Activated naive CD4-positive, alpha-beta T cell treated with anti-CD3 and anti-CD28 coated beads, Interleukin-2, amount 50 U/mL, for 24 hours (primary cell): ENCODE results near the gene NR2C1.
"Not testable (repeated sequence)": the region's sequence is repeated elsewhere in the genome, so short reads cannot be mapped to it uniquely, and the experiment has no call there.

Experiments used
- H3K27ac Mint-ChIP-seq: one replicate; pipeline ENCODE4 v1.8.0; 2021; ENCODE audit warnings: mild to moderate bottlenecking, mixed read lengths
- H3K27me3 Mint-ChIP-seq: one replicate; pipeline ENCODE4 v1.8.0; 2021; ENCODE audit warnings: mixed read lengths
- H3K36me3 Mint-ChIP-seq: one replicate; pipeline ENCODE4 v1.8.0; 2021; ENCODE audit warnings: mixed read lengths
- H3K4me1 Mint-ChIP-seq: one replicate; pipeline ENCODE4 v1.8.0; 2021; ENCODE audit warnings: mixed read lengths
- H3K4me3 Mint-ChIP-seq: one replicate; pipeline ENCODE4 v1.8.0; 2021; ENCODE audit warnings: mild to moderate bottlenecking, mixed read lengths
- H3K9me3 Mint-ChIP-seq: one replicate; pipeline ENCODE4 v1.8.0; 2021; ENCODE audit warnings: mixed read lengths

The NR2C1 gene

GRCh38 chr12:95072900-95073697, at the start of gene NR2C1:
NR2C1 (minus strand) TSS chr12:95073618; CDS start chr12:95067384, 6,234 bp downstream.
- Mint-ChIP-seq H3K36me3 (peaks cover 2% of the 10 kb centered on the region), H3K4me1 (peaks cover 26% of the 10 kb centered on the region), H3K4me3 (peak within 1 kb of the TSS; percentile 95), H3K27me3 (no peaks in the 10 kb centered on the region), H3K27ac (peak within 1 kb of the TSS; percentile 95), H3K9me3 (no peaks in the 10 kb centered on the region)

- Mint-ChIP-seq H3K36me3 (no peaks in the 10 kb centered on the region), H3K4me1 (no peaks in the 10 kb centered on the region), H3K27ac (no peak overlapping the region), H3K27me3 (no peaks in the 10 kb centered on the region), H3K9me3 (no peaks in the 10 kb centered on the region), H3K4me3 (no peak overlapping the region)
Observed at GRCh38 chr12:95118788-95119179, 45.4 kb upstream of the NR2C1 start.

DNA sequence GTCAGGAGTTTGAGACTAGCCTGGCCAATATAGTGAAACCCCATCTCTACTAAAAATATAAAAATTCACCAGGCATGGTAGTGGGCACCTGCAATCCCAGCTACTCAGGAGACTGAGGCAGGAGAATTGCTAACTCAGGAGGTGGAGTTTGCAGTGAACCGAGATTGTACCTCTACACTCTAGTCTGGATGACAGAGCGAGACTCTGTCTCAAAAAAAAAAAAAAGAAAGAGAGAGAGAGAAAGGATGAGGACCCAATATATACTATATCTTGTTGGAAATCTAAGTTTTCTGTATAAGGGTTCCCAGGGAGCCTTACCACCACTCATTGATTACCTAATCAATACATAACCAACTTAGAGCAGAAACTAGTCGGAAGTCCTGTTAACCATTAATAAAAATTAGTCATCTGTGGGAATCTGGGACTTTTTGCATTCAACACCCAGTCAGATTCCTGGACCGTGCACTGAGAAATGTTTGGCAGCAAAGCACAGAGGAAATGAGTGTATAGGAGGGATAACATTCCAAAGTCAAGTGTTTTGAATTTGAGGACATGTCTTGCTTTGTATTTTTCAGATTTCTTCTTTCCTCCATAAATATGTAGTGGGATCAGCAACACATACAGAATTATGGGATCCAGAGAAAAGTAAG, 44.8 kb upstream of the NR2C1 start:
- no peaks in the 10 kb centered on the region for H3K9me3 Mint-ChIP-seq
- no peaks in the 10 kb centered on the region for H3K27me3 Mint-ChIP-seq
- no peak overlapping the region for H3K27ac Mint-ChIP-seq
- no peak overlapping the region for H3K4me3 Mint-ChIP-seq
- H3K36me3 Mint-ChIP-seq: no peaks in the 10 kb centered on the region
- no peaks in the 10 kb centered on the region for H3K4me1 Mint-ChIP-seq

DNA sequence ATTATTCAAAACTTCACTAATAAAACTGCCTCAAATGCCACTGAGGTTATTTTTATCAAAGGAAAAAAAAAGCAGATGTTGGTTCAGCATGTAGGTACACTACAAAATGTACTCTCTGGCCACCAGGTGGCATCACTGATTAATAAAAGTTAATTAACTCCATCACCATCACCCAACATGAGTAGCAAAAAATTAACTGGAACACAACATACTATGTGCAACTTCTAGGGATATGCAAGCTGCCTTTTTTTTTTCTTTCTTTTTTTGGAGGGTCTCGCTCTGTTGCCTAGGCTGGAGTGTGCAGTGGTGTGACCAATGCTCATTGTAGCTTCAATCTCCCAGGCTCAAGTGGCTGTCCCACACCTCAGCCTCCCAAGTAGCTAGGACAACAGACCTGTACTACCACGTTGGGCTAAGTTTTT, 43.8 kb upstream of the NR2C1 start:
- H3K27me3 Mint-ChIP-seq: no peaks in the 10 kb centered on the region
- no peak overlapping the region for H3K27ac Mint-ChIP-seq
- no peak overlapping the region for H3K4me3 Mint-ChIP-seq
- no peaks in the 10 kb centered on the region for H3K4me1 Mint-ChIP-seq
- H3K36me3 Mint-ChIP-seq: no peaks in the 10 kb centered on the region
- no peaks in the 10 kb centered on the region for H3K9me3 Mint-ChIP-seq

DNA sequence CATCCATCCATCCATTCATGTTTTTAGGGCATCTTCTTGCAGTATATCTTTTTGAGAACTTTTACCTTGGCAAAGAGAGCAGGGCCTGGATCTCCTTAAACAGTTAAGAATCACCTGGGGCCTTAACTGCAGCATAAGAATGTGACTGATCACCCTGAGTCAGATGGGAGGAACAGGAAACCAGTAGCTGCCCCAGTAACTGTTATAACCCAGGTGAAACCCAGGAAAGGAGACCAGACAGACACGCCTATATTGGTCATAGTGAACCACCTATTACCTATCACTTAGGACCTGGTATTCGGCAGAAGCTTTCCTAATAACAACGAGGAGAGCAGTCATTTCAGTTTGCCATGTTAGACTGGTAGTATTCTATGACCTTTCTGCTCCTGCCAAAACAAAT, 43.4 kb upstream of the NR2C1 start:
- no peaks in the 10 kb centered on the region for H3K27me3 Mint-ChIP-seq
- H3K9me3 Mint-ChIP-seq: no peaks in the 10 kb centered on the region
- H3K4me3 Mint-ChIP-seq: no peak overlapping the region
- H3K4me1 Mint-ChIP-seq: no peaks in the 10 kb centered on the region
- no peaks in the 10 kb centered on the region for H3K36me3 Mint-ChIP-seq
- no peak overlapping the region for H3K27ac Mint-ChIP-seq

GRCh38 chr12:95116341-95116740, 42.9 kb upstream of the NR2C1 start:
- Mint-ChIP-seq H3K9me3 (no peaks in the 10 kb centered on the region), H3K27ac (no peak overlapping the region), H3K4me3 (no peak overlapping the region), H3K36me3 (no peaks in the 10 kb centered on the region), H3K27me3 (no peaks in the 10 kb centered on the region), H3K4me1 (peaks cover 3% of the 10 kb centered on the region)

- H3K4me1 Mint-ChIP-seq: peaks cover 4% of the 10 kb centered on the region
- no peak overlapping the region for H3K27ac Mint-ChIP-seq
- H3K4me3 Mint-ChIP-seq: no peak overlapping the region
- no peaks in the 10 kb centered on the region for H3K27me3 Mint-ChIP-seq
- no peaks in the 10 kb centered on the region for H3K36me3 Mint-ChIP-seq
- H3K9me3 Mint-ChIP-seq: no peaks in the 10 kb centered on the region
Observed at GRCh38 chr12:95115641-95116040, 42.2 kb upstream of the NR2C1 start.

DNA sequence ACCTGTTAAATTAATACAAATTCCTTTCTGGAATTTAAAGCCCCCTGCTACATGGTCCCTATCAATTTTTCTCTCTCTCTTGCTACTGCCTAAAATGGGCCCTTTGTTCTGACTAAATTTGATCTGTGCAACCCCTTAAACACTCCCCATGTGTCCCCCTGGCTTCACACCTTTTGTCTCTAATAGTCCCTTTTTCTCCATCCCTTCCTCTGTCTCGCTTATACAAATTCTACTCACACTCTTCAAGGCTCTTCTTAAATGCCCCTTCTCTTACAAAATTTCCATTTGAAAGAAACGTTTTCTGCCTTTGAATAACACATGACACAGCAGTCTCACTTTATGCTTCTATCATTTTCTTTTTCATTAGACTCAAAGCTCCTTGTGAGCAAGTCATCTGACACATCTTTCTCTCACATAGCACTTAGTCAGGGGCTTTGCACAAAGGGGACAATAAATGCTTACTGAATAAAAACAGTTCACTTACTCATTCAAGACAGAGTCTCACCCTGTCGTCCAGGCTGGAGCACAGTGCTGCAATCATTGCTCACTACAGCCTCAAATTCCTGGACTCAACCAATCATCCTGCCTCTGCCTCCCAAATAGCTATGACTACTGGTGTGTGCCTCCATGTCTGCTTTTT, 41.5 kb upstream of the NR2C1 start:
- no peak overlapping the region for H3K4me3 Mint-ChIP-seq
- H3K36me3 Mint-ChIP-seq: no peaks in the 10 kb centered on the region
- H3K27ac Mint-ChIP-seq: peak overlapping the region; percentile 76
- no peaks in the 10 kb centered on the region for H3K9me3 Mint-ChIP-seq
- peaks cover 4% of the 10 kb centered on the region for H3K4me1 Mint-ChIP-seq
- no peaks in the 10 kb centered on the region for H3K27me3 Mint-ChIP-seq

- Mint-ChIP-seq H3K9me3 (no peaks in the 10 kb centered on the region), H3K4me1 (peaks cover 11% of the 10 kb centered on the region), H3K27me3 (no peaks in the 10 kb centered on the region), H3K4me3 (no peak overlapping the region), H3K36me3 (no peaks in the 10 kb centered on the region), H3K27ac (no peak overlapping the region)
Observed at GRCh38 chr12:95107362-95107761, 33.9 kb upstream of the NR2C1 start.

GRCh38 chr12:95105540-95105939, 32.1 kb upstream of the NR2C1 start:
- H3K9me3 Mint-ChIP-seq: no peaks in the 10 kb centered on the region
- no peaks in the 10 kb centered on the region for H3K27me3 Mint-ChIP-seq
- H3K4me3 Mint-ChIP-seq: no peak overlapping the region
- peaks cover 7% of the 10 kb centered on the region for H3K4me1 Mint-ChIP-seq
- H3K27ac Mint-ChIP-seq: no peak overlapping the region
- no peaks in the 10 kb centered on the region for H3K36me3 Mint-ChIP-seq

DNA sequence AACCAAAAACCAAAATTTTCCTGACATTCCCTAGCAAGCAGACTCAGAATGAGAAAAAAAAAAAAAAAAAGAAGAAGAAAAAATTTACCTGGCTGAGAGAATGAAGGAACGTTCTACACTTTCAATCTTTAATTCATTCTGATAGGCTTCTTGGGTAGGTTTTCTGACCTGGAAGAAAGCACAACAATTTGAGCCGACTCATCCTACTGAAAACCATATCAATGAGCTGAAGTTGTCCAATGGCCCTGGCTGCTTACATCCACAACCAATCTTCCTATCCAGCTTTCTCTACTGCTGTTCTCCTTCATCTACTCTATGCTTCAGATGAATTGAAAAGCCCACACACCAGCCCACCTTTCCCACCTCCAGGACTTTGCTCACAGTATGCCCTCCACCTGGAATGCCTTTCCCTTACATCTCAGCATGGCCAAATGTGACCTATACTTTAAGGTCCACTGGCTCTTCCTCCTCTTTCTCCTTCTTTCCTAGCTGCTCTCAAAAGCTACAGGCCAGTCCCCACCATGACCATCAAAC, 31.6 kb upstream of the NR2C1 start:
- Mint-ChIP-seq H3K27me3 (no peaks in the 10 kb centered on the region), H3K4me3 (no peak overlapping the region), H3K36me3 (no peaks in the 10 kb centered on the region), H3K4me1 (peaks cover 7% of the 10 kb centered on the region), H3K27ac (no peak overlapping the region), H3K9me3 (no peaks in the 10 kb centered on the region)

- Mint-ChIP-seq H3K9me3 (no peaks in the 10 kb centered on the region), H3K4me1 (peaks cover 7% of the 10 kb centered on the region), H3K4me3 (no peak overlapping the region), H3K27ac (peak overlapping the region; percentile 85), H3K27me3 (no peaks in the 10 kb centered on the region), H3K36me3 (no peaks in the 10 kb centered on the region)
Observed at GRCh38 chr12:95102916-95103671, 29.7 kb upstream of the NR2C1 start.

DNA sequence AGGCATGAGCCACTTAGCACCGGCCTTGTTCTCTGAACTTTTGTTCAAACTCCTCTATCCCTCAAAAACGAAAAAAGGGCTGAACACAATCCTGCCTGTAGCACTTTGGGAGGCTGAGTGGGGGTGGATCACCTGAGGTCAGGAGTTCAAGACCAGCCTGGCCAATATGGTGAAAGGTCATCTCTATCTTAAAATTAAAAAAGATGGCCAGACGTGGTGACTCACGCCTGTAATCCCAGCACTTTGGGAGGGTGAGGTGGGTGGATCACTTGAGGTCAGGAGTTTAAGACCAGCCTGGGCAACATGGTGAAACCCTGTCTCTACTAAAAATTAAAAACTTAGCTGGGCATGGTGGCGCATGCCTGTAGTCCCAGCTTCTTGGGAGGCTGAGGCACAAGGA, 28.5 kb upstream of the NR2C1 start:
- H3K27ac Mint-ChIP-seq: not testable (repeated sequence)

DNA sequence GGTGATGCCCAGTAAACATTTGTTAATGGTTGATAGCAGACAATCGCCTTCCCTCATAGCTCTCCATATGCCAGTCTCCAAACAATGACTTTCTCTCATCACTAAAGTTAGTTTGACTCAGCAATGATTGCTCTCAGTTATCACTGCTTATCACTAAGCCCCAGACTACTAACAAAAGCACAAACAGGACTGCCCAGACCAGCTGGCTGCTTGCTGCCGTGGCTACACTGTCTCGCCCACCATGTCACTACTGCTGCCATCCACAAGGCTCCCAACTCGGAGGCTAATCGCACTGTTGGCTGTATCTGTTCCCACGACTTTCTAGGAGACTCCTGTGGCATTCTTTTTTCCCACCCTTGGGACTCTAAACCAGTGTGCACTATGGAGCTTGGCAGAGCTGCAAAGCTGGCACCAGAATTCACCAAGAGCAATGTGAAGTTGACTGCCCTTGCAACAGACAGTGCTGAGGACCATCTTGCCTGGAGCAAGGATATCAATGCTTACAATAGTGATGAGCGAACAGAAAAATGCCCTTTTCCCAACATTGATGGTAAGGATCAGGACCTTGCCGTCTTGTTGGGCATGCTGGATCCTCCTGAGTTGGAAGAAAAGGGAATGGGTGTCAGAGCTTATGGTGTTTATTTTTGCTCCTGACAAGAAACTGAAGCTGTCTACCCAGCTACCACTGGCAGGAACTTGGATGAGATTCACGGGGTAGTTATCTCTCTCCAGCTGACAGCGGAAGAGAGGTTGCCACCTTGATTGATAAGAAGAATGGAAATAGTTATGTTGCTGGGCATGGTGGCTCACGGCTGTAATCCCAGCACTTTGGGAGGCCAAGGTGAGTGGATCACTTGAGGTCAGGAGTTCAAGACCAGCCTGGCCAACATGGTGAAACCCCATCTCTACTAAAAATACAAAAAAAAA, 27.1 kb upstream of the NR2C1 start:
- Mint-ChIP-seq H3K4me3 (no peak overlapping the region), H3K27me3 (no peaks in the 10 kb centered on the region), H3K27ac (no peak overlapping the region), H3K9me3 (no peaks in the 10 kb centered on the region), H3K36me3 (no peaks in the 10 kb centered on the region), H3K4me1 (peaks cover 7% of the 10 kb centered on the region)

More for the DNA sequence above, 28.5 kb upstream of the NR2C1 start:
- not testable (repeated sequence) for H3K9me3 Mint-ChIP-seq, H3K4me3 Mint-ChIP-seq, H3K4me1 Mint-ChIP-seq, H3K27me3 Mint-ChIP-seq, H3K36me3 Mint-ChIP-seq
